GM08714 (cell line): Measurements from ENCODE around the gene PHF24.
"Not testable (repeated sequence)": the region's sequence is repeated elsewhere in the genome, so short reads cannot be mapped to it uniquely, and the experiment has no call there.

Source experiments
- H3K4me3 ChIP-seq: fragments of 200-500 bp; sonication (Bioruptor generic); 2 replicates; pipeline ENCODE4 v1.5.1; 2014; ENCODE audit warnings: mild to moderate bottlenecking, low read length, inconsistent platforms
- ZNF274 ChIP-seq: IDR thresholded peaks from 2 replicates; pipeline ENCODE4 v1.6.1; 2012; ENCODE audit warnings: mild to moderate bottlenecking, low read depth, low read length

The PHF24 gene

GRCh38 chr9:34999576-34999975, 41.5 kb downstream of the PHF24 start:
- no peak overlapping the region for H3K4me3 ChIP-seq
- no peak for TF ChIP-seq ZNF274

- H3K4me3 ChIP-seq = no peak overlapping the region
- no peak for TF ChIP-seq ZNF274
These were observed 42.6 kb downstream of the PHF24 start for GRCh38 chr9:35000535-35001284.

- TF ChIP-seq ZNF274 = no peak
- H3K4me3 ChIP-seq = no peak overlapping the region
These were observed 43.2 kb downstream of the PHF24 start for GRCh38 chr9:35001285-35001677.

GRCh38 chr9:35001803-35002502, 43.9 kb downstream of the PHF24 start:
- no peak for TF ChIP-seq ZNF274
- no peak overlapping the region for H3K4me3 ChIP-seq

GRCh38 chr9:35002623-35003022, 44.5 kb downstream of the PHF24 start:
- TF ChIP-seq ZNF274 = no peak

GRCh38 chr9:35004299-35004698, 46.2 kb downstream of the PHF24 start:
- not testable (repeated sequence) for H3K4me3 ChIP-seq

More at GRCh38 chr9:35002623-35003022, 44.5 kb downstream of the PHF24 start:
- no peak overlapping the region for H3K4me3 ChIP-seq

- no peak overlapping the region for H3K4me3 ChIP-seq
- TF ChIP-seq ZNF274 = no peak
These were observed 52.4 kb downstream of the PHF24 start for GRCh38 chr9:35010351-35010958.

- TF ChIP-seq ZNF274 = no peak
- no peak overlapping the region for H3K4me3 ChIP-seq
These were observed 56.4 kb downstream of the PHF24 start for GRCh38 chr9:35014517-35014916.

- H3K4me3 ChIP-seq = not testable (repeated sequence)
These were observed 65.4 kb downstream of the PHF24 start for GRCh38 chr9:35023443-35023842.

- no peak for TF ChIP-seq ZNF274
- no peak overlapping the region for H3K4me3 ChIP-seq
These were observed 68.6 kb downstream of the PHF24 start for GRCh38 chr9:35026671-35027070.

GRCh38 chr9:35027374-35027773, 69.3 kb downstream of the PHF24 start:
- H3K4me3 ChIP-seq = no peak overlapping the region
- TF ChIP-seq ZNF274 = no peak

GRCh38 chr9:35027860-35028259, 69.8 kb downstream of the PHF24 start:
- no peak for TF ChIP-seq ZNF274
- H3K4me3 ChIP-seq = no peak overlapping the region

GRCh38 chr9:35028341-35028740, 70.3 kb downstream of the PHF24 start:
- no peak overlapping the region for H3K4me3 ChIP-seq
- TF ChIP-seq ZNF274 = no peak

- H3K4me3 ChIP-seq = no peak overlapping the region
- TF ChIP-seq ZNF274 = no peak
These were observed 71.2 kb downstream of the PHF24 start for GRCh38 chr9:35029241-35029640.

- no peak for TF ChIP-seq ZNF274
- no peak overlapping the region for H3K4me3 ChIP-seq
These were observed 71.8 kb downstream of the PHF24 start for GRCh38 chr9:35029852-35030251.
